PC-9 (cell line): Measurements from ENCODE around the gene PFKFB3. TPM values are rescaled to one million over a fixed set of nuclear protein-coding genes. Genes with fewer than 3 reads are reported as not detected.
A peak's percentile ranks its signal among the peaks of the same experiment; 100 is the strongest.

Experiments
- BruUV-seq: library from RNA; stranded (reverse); fragments of 400-500 nt; replicated peaks from 2 replicates; lab custom pipeline; 2021; lab: Mats Ljungman, UMichigan
- CTCF ChIA-PET: fragments of 300-600 bp; sonication (Branson Sonifier 250); formaldehyde crosslinking; loops from one replicate; lab custom pipeline; 2022; ENCODE audit warnings: antibody characterized with exemption; lab: Charles Lee
- POLR2A ChIA-PET: fragments of 300-600 bp; sonication (Branson Sonifier 250); formaldehyde crosslinking; loops from one replicate; lab custom pipeline; 2022; ENCODE audit warnings: antibody characterized with exemption; ENCODE audit not compliant: unreplicated experiment; lab: Charles Lee
- DNase-seq, 2 experiments: peaks; one replicate each; pipeline versions ENCODE4 v3.0.0 to v3.0.0-alpha.2; 2015 to 2022; ENCODE audit warnings: mixed read lengths in 1 of 2
- H2AFZ ChIP-seq: fragments of 200-600 bp; sonication (generic); 2 replicates; pipeline ENCODE4 v1.8.1; 2017; ENCODE audit warnings: antibody characterized with exemption
- H3F3A ChIP-seq: fragments of 200-600 bp; sonication (generic); 2 replicates; pipeline ENCODE4 v1.8.1; 2017; ENCODE audit warnings: antibody characterized with exemption, mild to moderate bottlenecking, low read depth; ENCODE audit not compliant: insufficient read depth
- H3K27ac ChIP-seq: fragments of 200-600 bp; sonication (generic); 2 replicates; pipeline ENCODE4 v1.6.1; 2016; ENCODE audit warnings: mixed run types
- H3K27me3 ChIP-seq: fragments of 200-600 bp; sonication (generic); 2 replicates; pipeline ENCODE4 v1.6.1; 2016; ENCODE audit warnings: low read depth, mixed run types; ENCODE audit not compliant: insufficient read depth
- H3K36me3 ChIP-seq: fragments of 200-600 bp; sonication (generic); 2 replicates; pipeline ENCODE4 v1.6.1; 2016; ENCODE audit warnings: low read depth, mixed run types
- H3K4me1 ChIP-seq: fragments of 200-600 bp; sonication (generic); replicated peaks from 2 replicates; pipeline ENCODE4 v1.6.1; 2016; ENCODE audit warnings: mixed run types; ENCODE audit not compliant: insufficient read depth
- H3K4me2 ChIP-seq: fragments of 200-600 bp; sonication (generic); 2 replicates; pipeline ENCODE4 v1.6.1; 2017; ENCODE audit warnings: mixed run types
- H3K4me3 ChIP-seq: fragments of 200-600 bp; sonication (generic); 2 replicates; pipeline ENCODE4 v1.6.1; 2016; ENCODE audit warnings: mixed run types
- H3K79me2 ChIP-seq: fragments of 200-600 bp; sonication (generic); 2 replicates; pipeline ENCODE4 v1.6.1; 2017; ENCODE audit warnings: low read depth, mixed run types
- H3K9me2 ChIP-seq: fragments of 200-600 bp; sonication (generic); 2 replicates; pipeline ENCODE4 v1.8.1; 2017; ENCODE audit warnings: mild to moderate bottlenecking; ENCODE audit not compliant: insufficient read depth
- H3K9me3 ChIP-seq: fragments of 200-600 bp; sonication (generic); 2 replicates; pipeline ENCODE4 v1.8.1; 2016; ENCODE audit warnings: low read depth; ENCODE audit not compliant: insufficient read depth
- H4K20me1 ChIP-seq: fragments of 200-600 bp; sonication (generic); 2 replicates; pipeline ENCODE4 v1.8.1; 2017; ENCODE audit not compliant: insufficient read depth
- EZH2 ChIP-seq: fragments of 200-600 bp; sonication (generic); IDR thresholded peaks from 2 replicates; pipeline ENCODE4 v1.8.0; 2017; ENCODE audit warnings: antibody characterized with exemption, low read depth
- intact Hi-C: fragments of 100-400 bp; cut with micrococcal nuclease; formaldehyde crosslinking; loops from one replicate; pipeline ENCODE4 v1.10.0; 2022; ENCODE audit not compliant: unreplicated experiment
- total RNA-seq: library from RNA; stranded (reverse); gene quantifications from 2 replicates; pipeline ENCODE4 v1.2.3, GENCODE V29; 2021
- TF ChIP-seq, protein P1 (sequence below): fragments of 200-600 bp; sonication (generic); conservative IDR thresholded peaks from 2 replicates; pipeline ENCODE4 v1.6.1; 2017; ENCODE audit warnings: mixed run types, antibody characterized with exemption, mild to moderate bottlenecking, moderate library complexity

PFKFB3 gene
- total RNA-seq, 1 experiment from 2014 or later = 37.8 TPM

DNA sequence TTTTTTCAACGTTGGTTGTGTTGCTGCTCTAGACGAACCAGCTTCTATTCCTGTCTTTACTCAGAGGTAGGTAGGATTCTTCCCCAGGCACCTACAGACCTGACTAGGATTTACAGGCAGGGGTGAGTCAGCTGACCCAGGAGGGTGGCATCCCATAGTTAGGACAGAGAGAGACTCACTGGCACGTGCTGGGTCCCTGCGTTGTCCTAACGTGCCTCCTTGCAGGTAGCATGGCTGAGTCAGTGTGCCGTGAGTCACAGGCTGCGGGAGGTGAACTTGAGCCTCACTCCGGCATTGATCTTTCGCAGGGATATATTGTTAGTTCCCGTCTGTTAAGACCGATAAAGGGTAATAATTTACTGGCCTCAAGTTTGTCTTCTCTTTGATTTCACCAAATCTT is 96.5 kb downstream of the PFKFB3 start:
- no peaks in the 10 kb centered on the region for H3K9me2 ChIP-seq
- no peaks in the 10 kb centered on the region for H3K27me3 ChIP-seq
- H3F3A ChIP-seq = peaks cover 40% of the 10 kb centered on the region
- BruUV-seq = no TSS peak
- peak overlapping the region; percentile 67 for H3K4me2 ChIP-seq
- H4K20me1 ChIP-seq = no peaks in the 10 kb centered on the region
- DNase-seq = peak; percentile 80 to 91
- no peak overlapping the region for H2AFZ ChIP-seq
- H3K4me1 ChIP-seq = peaks cover 58% of the 10 kb centered on the region
- H3K79me2 ChIP-seq = no peaks in the 10 kb centered on the region
- intact Hi-C loops = loop anchor here (2.0 to 10.0 kb wide), 2 partner anchors 24 to 446 kb away; no protein-coding TSS in a partner anchor
- H3K27ac ChIP-seq = peak overlapping the region; percentile 85
- TF ChIP-seq, protein P1, sequence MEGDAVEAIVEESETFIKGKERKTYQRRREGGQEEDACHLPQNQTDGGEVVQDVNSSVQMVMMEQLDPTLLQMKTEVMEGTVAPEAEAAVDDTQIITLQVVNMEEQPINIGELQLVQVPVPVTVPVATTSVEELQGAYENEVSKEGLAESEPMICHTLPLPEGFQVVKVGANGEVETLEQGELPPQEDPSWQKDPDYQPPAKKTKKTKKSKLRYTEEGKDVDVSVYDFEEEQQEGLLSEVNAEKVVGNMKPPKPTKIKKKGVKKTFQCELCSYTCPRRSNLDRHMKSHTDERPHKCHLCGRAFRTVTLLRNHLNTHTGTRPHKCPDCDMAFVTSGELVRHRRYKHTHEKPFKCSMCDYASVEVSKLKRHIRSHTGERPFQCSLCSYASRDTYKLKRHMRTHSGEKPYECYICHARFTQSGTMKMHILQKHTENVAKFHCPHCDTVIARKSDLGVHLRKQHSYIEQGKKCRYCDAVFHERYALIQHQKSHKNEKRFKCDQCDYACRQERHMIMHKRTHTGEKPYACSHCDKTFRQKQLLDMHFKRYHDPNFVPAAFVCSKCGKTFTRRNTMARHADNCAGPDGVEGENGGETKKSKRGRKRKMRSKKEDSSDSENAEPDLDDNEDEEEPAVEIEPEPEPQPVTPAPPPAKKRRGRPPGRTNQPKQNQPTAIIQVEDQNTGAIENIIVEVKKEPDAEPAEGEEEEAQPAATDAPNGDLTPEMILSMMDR = no peak
- TF ChIP-seq EZH2 = no peak
- H3K36me3 ChIP-seq = no peaks in the 10 kb centered on the region
- no peaks in the 10 kb centered on the region for H3K9me3 ChIP-seq
- H3K4me3 ChIP-seq = no peak overlapping the region; the same call in 1 of the 2 replicates
- POLR2A ChIA-PET = interaction anchor here (0.6 kb wide), 1 partner anchor 16 kb away, joined by 21 read pairs; no protein-coding TSS in a partner anchor
- CTCF ChIA-PET = no interaction called here

DNA sequence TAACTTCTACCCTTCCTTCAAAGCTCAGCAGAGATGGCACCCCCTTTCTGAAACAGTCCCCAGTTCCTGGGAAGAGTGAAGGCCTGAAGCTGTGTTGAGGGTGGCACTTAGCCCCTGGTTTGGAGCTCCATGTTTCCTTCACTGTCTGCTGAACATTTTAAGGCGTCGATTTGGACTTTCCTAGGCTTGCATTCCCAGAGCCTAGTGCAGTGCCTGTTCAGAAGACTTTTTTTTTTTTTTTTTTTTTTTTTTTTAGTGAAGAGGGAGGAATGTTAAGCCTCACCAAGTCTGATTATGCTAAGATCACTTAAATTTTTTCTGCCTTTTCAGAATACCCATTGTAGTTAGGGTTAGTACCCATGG is 97.0 kb downstream of the PFKFB3 start:
- H3K4me2 ChIP-seq = peak overlapping the region; percentile 67
- H2AFZ ChIP-seq = no peak overlapping the region
- peaks cover 58% of the 10 kb centered on the region for H3K4me1 ChIP-seq
- H3K9me2 ChIP-seq = no peaks in the 10 kb centered on the region
- CTCF ChIA-PET = no interaction called here
- no peaks in the 10 kb centered on the region for H3K27me3 ChIP-seq
- no peaks in the 10 kb centered on the region for H4K20me1 ChIP-seq
- no peaks in the 10 kb centered on the region for H3K9me3 ChIP-seq
- intact Hi-C loops = loop anchor here (2.0 to 10.0 kb wide), 2 partner anchors 25 to 445 kb away; no protein-coding TSS in a partner anchor
- no peak for TF ChIP-seq EZH2
- TF ChIP-seq, protein P1 = no peak
- H3F3A ChIP-seq = peaks cover 40% of the 10 kb centered on the region
- H3K4me3 ChIP-seq = no peak overlapping the region
- no peak for DNase-seq
- peak overlapping the region; percentile 85 for H3K27ac ChIP-seq
- no peaks in the 10 kb centered on the region for H3K36me3 ChIP-seq
- H3K79me2 ChIP-seq = no peaks in the 10 kb centered on the region
- POLR2A ChIA-PET = interaction anchor here (0.6 kb wide), 1 partner anchor 15 kb away, joined by 21 read pairs; no protein-coding TSS in a partner anchor
- BruUV-seq = no TSS peak

DNA sequence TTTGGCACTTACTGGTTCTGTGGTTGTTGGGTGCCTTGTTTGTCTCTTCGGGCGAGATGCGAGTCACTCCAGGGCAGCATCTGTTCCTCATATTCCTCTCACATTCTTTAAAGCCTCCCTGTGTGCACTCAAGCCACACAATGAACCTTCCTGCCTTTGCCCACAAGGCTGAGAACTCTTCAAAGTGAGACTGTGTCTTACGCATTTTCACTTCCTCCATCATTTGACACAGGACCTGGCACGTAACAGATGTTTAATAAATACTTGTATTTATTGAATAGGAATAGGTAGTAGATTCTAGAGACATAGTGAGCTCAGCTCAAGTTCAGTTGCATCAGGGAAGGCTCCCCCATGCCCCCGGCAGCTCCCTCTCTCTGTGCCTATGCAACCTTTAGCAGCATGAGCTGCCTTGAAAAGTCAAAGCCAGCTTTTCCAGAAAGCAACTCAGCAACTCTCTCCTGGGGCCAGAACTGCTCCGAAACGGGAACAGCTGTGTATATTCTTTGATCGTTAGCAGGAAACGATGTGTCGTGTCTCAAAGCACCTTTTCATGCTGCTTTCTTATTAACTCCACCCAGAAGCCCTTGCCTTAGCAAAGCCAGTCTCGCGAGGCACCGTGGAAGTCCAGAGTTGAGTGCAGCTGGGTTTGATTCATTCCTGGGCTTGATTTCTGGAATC is 97.5 kb downstream of the PFKFB3 start:
- Histone ChIP-seq H3K27me3 (no peaks in the 10 kb centered on the region), H3K36me3 (no peaks in the 10 kb centered on the region), H3F3A (peaks cover 40% of the 10 kb centered on the region), H2AFZ (no peak overlapping the region), H3K4me3 (no peak overlapping the region), H3K4me1 (peaks cover 58% of the 10 kb centered on the region), H4K20me1 (no peaks in the 10 kb centered on the region), H3K9me2 (no peaks in the 10 kb centered on the region), H3K9me3 (no peaks in the 10 kb centered on the region), H3K4me2 (no peak overlapping the region), H3K27ac (peak overlapping the region; percentile 85; the same call in 1 of the 2 replicates), H3K79me2 (no peaks in the 10 kb centered on the region)
- TF ChIP-seq, protein P1 = no peak
- no peak for TF ChIP-seq EZH2
- POLR2A ChIA-PET = no interaction called here
- CTCF ChIA-PET = no interaction called here
- DNase-seq = peak in 1 of 2 experiments; percentile 67
- BruUV-seq = no TSS peak
- intact Hi-C loops = no loop called here
